MCF 10A (cell line): ENCODE data around the gene EIF5B. TPM values are rescaled to one million over a fixed set of nuclear protein-coding genes. Genes with fewer than 3 reads are reported as not detected.
A peak's percentile ranks its signal among the peaks of the same experiment; 100 is the strongest.

Experiments used
- BruUV-seq: library from RNA; stranded (reverse); fragments of 400-500 nt; replicated peaks from 2 replicates; lab custom pipeline; 2021; lab: Mats Ljungman, UMichigan
- CTCF ChIA-PET: fragments of 300-600 bp; sonication (Branson Sonifier 250); formaldehyde crosslinking; extraction: SDS; loops from one replicate; lab custom pipeline; 2021; ENCODE audit warnings: antibody characterized with exemption, inconsistent platforms; lab: Yijun Ruan, JAX
- POLR2A ChIA-PET: fragments of 300-600, 350-650 bp; sonication (Branson Sonifier 250); formaldehyde crosslinking; extraction: SDS; loops from one replicate; lab custom pipeline; 2020; ENCODE audit warnings: antibody characterized with exemption, inconsistent platforms; lab: Yijun Ruan, JAX
- DNase-seq: peaks from one replicate; pipeline ENCODE4 v3.0.0-alpha.2; 2018; ENCODE audit not compliant: unreplicated experiment
- H3K27ac Mint-ChIP-seq: one replicate; pipeline ENCODE4 v1.8.0; 2022; ENCODE audit warnings: mild to moderate bottlenecking, low read depth, mixed read lengths; ENCODE audit not compliant: unreplicated experiment
- H3K27me3 Mint-ChIP-seq: one replicate; pipeline ENCODE4 v1.8.0; 2022; ENCODE audit warnings: mixed read lengths; ENCODE audit not compliant: insufficient read depth, unreplicated experiment
- H3K36me3 Mint-ChIP-seq: one replicate; pipeline ENCODE4 v1.8.0; 2022; ENCODE audit warnings: mild to moderate bottlenecking, moderate library complexity, mixed read lengths; ENCODE audit not compliant: insufficient read depth, unreplicated experiment
- H3K4me1 Mint-ChIP-seq: one replicate; pipeline ENCODE4 v1.8.0; 2022; ENCODE audit warnings: mixed read lengths; ENCODE audit not compliant: insufficient read depth, unreplicated experiment
- H3K4me3 Mint-ChIP-seq: one replicate; pipeline ENCODE4 v1.8.0; 2022; ENCODE audit warnings: mild to moderate bottlenecking, moderate library complexity, mixed read lengths; ENCODE audit not compliant: unreplicated experiment
- H3K9me3 Mint-ChIP-seq: one replicate; pipeline ENCODE4 v1.8.0; 2022; ENCODE audit warnings: mixed read lengths; ENCODE audit not compliant: unreplicated experiment
- CTCF ChIP-seq: fragments of 200-600 bp; IDR thresholded peaks from one replicate; pipeline ENCODE4 v1.8.0; 2022; ENCODE audit warnings: antibody characterized with exemption, mild to moderate bottlenecking; ENCODE audit not compliant: unreplicated experiment
- intact Hi-C: fragments of 100-400 bp; cut with micrococcal nuclease; formaldehyde crosslinking; loops from 2 replicates; pipeline ENCODE4 v1.14.1; 2022
- total RNA-seq: library from RNA; stranded (reverse); gene quantifications from 2 replicates; pipeline ENCODE4 v1.2.3, GENCODE V29; 2022

EIF5B gene
- total RNA-seq, 1 experiment from 2014 or later = 55.5 TPM

- ChIA-PET CTCF (interaction anchor here (0.5 kb wide), 2 partner anchors 12 to 82 kb away, joined by 3 read pairs; no protein-coding TSS in a partner anchor), POLR2A (interaction anchor here (0.9 kb wide), 2 partner anchors 15 to 50 kb away, joined by 3 read pairs; no protein-coding TSS in a partner anchor)
- Mint-ChIP-seq H3K27me3 (no peaks in the 10 kb centered on the region), H3K27ac (no peak overlapping the region), H3K9me3 (no peaks in the 10 kb centered on the region), H3K4me3 (no peak overlapping the region), H3K4me1 (no peaks in the 10 kb centered on the region), H3K36me3 (peaks cover 74% of the 10 kb centered on the region)
- no peak for DNase-seq
- intact Hi-C loops = no loop called here
- BruUV-seq = no TSS peak
- no peak for TF ChIP-seq CTCF
Measured at GRCh38 chr2:99410276-99410675, 73.1 kb downstream of the EIF5B start.

DNA sequence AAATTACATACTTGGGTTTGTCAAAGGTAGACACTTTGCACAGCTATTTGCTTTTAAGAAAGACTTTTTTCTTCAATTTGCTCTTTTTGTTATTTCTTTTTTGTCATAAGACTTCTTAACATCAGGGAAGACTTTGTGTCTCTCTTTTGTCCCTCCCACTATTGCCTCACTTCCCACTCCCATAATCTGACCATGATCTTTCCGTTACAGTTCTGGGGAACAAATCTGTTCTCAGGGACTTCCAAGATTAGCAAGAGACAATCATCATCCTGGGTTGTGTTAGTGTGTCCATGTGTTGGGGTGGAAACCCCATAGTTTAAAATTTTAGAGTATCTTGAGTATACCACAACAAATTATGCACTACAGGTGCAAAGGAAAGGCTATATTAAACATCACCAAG lies 77.4 kb downstream of the EIF5B start:
- Mint-ChIP-seq H3K36me3 (peaks cover 87% of the 10 kb centered on the region), H3K27me3 (no peaks in the 10 kb centered on the region), H3K27ac (no peak overlapping the region), H3K4me3 (no peak overlapping the region), H3K4me1 (peaks cover under 1% of the 10 kb centered on the region), H3K9me3 (no peaks in the 10 kb centered on the region)
- POLR2A ChIA-PET = no interaction called here
- intact Hi-C loops = no loop called here
- CTCF ChIA-PET = no interaction called here
- BruUV-seq = no TSS peak
- no peak for DNase-seq
- no peak for TF ChIP-seq CTCF

DNA sequence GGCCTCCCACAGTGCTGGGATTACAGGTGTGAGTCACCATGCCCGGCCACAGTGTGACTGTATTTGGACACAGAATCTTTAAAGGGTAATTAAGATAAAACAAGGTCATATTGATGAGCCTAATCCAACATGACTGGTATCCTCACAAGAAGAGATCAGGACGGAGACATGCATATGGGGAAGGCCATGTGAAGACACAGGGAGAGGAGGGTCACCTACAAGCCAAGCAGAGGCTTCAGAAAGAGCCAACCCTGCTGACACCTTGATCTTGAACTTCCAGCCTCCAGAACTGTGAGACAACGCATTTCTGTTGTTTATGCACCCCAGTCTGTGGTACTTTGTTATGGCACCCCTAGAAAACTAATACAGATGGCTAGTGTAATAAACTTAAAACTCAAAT lies 80.2 kb downstream of the EIF5B start:
- no peak overlapping the region for H3K4me3 Mint-ChIP-seq
- ChIA-PET CTCF (interaction anchor here (0.6 kb wide), 1 partner anchor 396 kb away, joined by 3 read pairs; no protein-coding TSS in a partner anchor), POLR2A (no interaction called here)
- TF ChIP-seq CTCF = no peak
- no peaks in the 10 kb centered on the region for H3K27me3 Mint-ChIP-seq
- no TSS peak for BruUV-seq
- intact Hi-C loops = no loop called here
- DNase-seq = no peak
- no peaks in the 10 kb centered on the region for H3K9me3 Mint-ChIP-seq
- H3K27ac Mint-ChIP-seq = no peak overlapping the region
- peaks cover 81% of the 10 kb centered on the region for H3K36me3 Mint-ChIP-seq
- peaks cover 15% of the 10 kb centered on the region for H3K4me1 Mint-ChIP-seq

DNA sequence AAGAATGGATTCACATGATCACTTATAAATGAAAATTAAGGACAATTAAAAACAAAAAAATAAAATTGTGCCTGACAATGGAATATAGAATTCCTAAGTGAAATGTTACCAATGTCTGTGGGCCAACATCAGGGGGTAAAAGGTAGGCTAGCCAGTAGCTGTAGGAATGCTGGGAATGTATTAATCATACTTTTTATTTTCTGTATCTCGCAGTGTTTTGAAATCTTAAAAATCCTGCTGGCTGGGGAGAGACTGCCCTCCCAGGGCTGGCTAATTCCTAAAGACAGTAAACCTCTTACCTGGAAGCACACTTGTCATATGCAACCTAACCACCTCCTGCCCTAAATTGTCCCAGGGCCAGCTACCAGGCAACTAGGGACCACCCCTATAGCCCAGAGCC lies 82.8 kb downstream of the EIF5B start:
- peak overlapping the region; percentile 29 for H3K27ac Mint-ChIP-seq
- H3K27me3 Mint-ChIP-seq = no peaks in the 10 kb centered on the region
- H3K36me3 Mint-ChIP-seq = peaks cover 78% of the 10 kb centered on the region
- ChIA-PET CTCF (interaction anchor here (0.7 kb wide), 1 partner anchor 52 kb away, joined by 3 read pairs; no protein-coding TSS in a partner anchor), POLR2A (no interaction called here)
- intact Hi-C loops = no loop called here
- no peak for DNase-seq
- no peak for TF ChIP-seq CTCF
- H3K9me3 Mint-ChIP-seq = no peaks in the 10 kb centered on the region
- peaks cover 15% of the 10 kb centered on the region for H3K4me1 Mint-ChIP-seq
- H3K4me3 Mint-ChIP-seq = no peak overlapping the region
- no TSS peak for BruUV-seq
